GM21723 (cell line): ENCODE measurements around the gene SLC2A13.
"Not testable (repeated sequence)": the region's sequence is repeated elsewhere in the genome, so short reads cannot be mapped to it uniquely, and the experiment has no call there.

ENCODE experiments used
- ATAC-seq: cut with Tn5 transposase; IDR thresholded peaks from one replicate; pipeline ENCODE4 v1.9.1; 2021; ENCODE audit warnings: mild to moderate bottlenecking, moderate library complexity; ENCODE audit not compliant: unreplicated experiment

Gene SLC2A13

GRCh38 chr12:39935839-39936238, 170.0 kb downstream of the SLC2A13 start:
- no peak for ATAC-seq

GRCh38 chr12:39935275-39935674, 170.6 kb downstream of the SLC2A13 start:
- ATAC-seq: no peak

GRCh38 chr12:39931857-39932256, 174.0 kb downstream of the SLC2A13 start:
- ATAC-seq: no peak

GRCh38 chr12:39931231-39931630, 174.7 kb downstream of the SLC2A13 start:
- ATAC-seq: no peak

GRCh38 chr12:39930101-39930500, 175.8 kb downstream of the SLC2A13 start:
- no peak for ATAC-seq

- no peak for ATAC-seq
These were observed 177.5 kb downstream of the SLC2A13 start for GRCh38 chr12:39928181-39928899.

- ATAC-seq: no peak
These were observed 182.5 kb downstream of the SLC2A13 start for GRCh38 chr12:39923364-39923763.

GRCh38 chr12:39922598-39922997, 183.3 kb downstream of the SLC2A13 start:
- not testable (repeated sequence) for ATAC-seq

GRCh38 chr12:39920647-39921046, 185.2 kb downstream of the SLC2A13 start:
- ATAC-seq: no peak

- no peak for ATAC-seq
These were observed 185.7 kb downstream of the SLC2A13 start for GRCh38 chr12:39920222-39920621.

- ATAC-seq: no peak
These were observed 186.1 kb downstream of the SLC2A13 start for GRCh38 chr12:39919790-39920189.

GRCh38 chr12:39915249-39915648, 190.6 kb downstream of the SLC2A13 start:
- no peak for ATAC-seq

- ATAC-seq: no peak
These were observed 193.5 kb downstream of the SLC2A13 start for GRCh38 chr12:39912211-39912980.

GRCh38 chr12:39906237-39906636, 199.6 kb downstream of the SLC2A13 start:
- no peak for ATAC-seq

- ATAC-seq: no peak
These were observed 200.7 kb downstream of the SLC2A13 start for GRCh38 chr12:39905152-39905551.

GRCh38 chr12:39902821-39903220, 203.1 kb downstream of the SLC2A13 start:
- no peak for ATAC-seq

GRCh38 chr12:39897315-39897714, 208.6 kb downstream of the SLC2A13 start:
- ATAC-seq: no peak

- not testable (repeated sequence) for ATAC-seq
These were observed 212.5 kb downstream of the SLC2A13 start for GRCh38 chr12:39893388-39893787.

GRCh38 chr12:39892146-39892545, 213.7 kb downstream of the SLC2A13 start:
- no peak for ATAC-seq

- no peak for ATAC-seq
These were observed 218.0 kb downstream of the SLC2A13 start for GRCh38 chr12:39887856-39888255.

GRCh38 chr12:39886106-39886505, 219.8 kb downstream of the SLC2A13 start:
- ATAC-seq: no peak

GRCh38 chr12:39884616-39885125, 221.2 kb downstream of the SLC2A13 start:
- no peak for ATAC-seq
